Smooth muscle cell (in vitro differentiated cells): Measurements from ENCODE around the gene MANBA. TPM values are rescaled to one million over a fixed set of nuclear protein-coding genes. Genes with fewer than 3 reads are reported as not detected.

Experiments used
- DNase-seq: peaks from one replicate; lab custom pipeline; 2025; ENCODE audit not compliant: unreplicated experiment; lab: John Stamatoyannopoulos, UW
- H2AFZ ChIP-seq: fragments of 200-600 bp; sonication (generic); 2 replicates; pipeline ENCODE4 v1.6.0; 2016; ENCODE audit warnings: antibody characterized with exemption, low read depth, mild to moderate bottlenecking
- H3F3A ChIP-seq: fragments of 200-600 bp; sonication (generic); 2 replicates; pipeline ENCODE4 v1.6.0; 2017; ENCODE audit warnings: antibody characterized with exemption, low read depth
- H3K27ac ChIP-seq: fragments of 200-600 bp; sonication (generic); 2 replicates; pipeline ENCODE4 v1.5.1; 2016; ENCODE audit warnings: low read depth, mild to moderate bottlenecking
- H3K27me3 ChIP-seq: fragments of 200-600 bp; sonication (generic); 2 replicates; pipeline ENCODE4 v1.6.1; 2016; ENCODE audit warnings: low read depth, mild to moderate bottlenecking
- H3K36me3 ChIP-seq: fragments of 200-600 bp; sonication (generic); 2 replicates; pipeline ENCODE4 v1.5.1; 2016; ENCODE audit warnings: low read depth
- H3K4me1 ChIP-seq: fragments of 200-600 bp; sonication (generic); 2 replicates; pipeline ENCODE4 v1.5.1; 2016; ENCODE audit warnings: low read depth
- H3K4me2 ChIP-seq: fragments of 200-600 bp; sonication (generic); 2 replicates; pipeline ENCODE4 v1.6.0; 2016; ENCODE audit warnings: mild to moderate bottlenecking
- H3K4me3 ChIP-seq: fragments of 200-600 bp; sonication (generic); 2 replicates; pipeline ENCODE4 v1.5.1; 2016; ENCODE audit warnings: mild to moderate bottlenecking
- H3K79me2 ChIP-seq: fragments of 200-600 bp; sonication (generic); 2 replicates; pipeline ENCODE4 v1.6.0; 2016; ENCODE audit warnings: low read depth, mild to moderate bottlenecking
- H3K9ac ChIP-seq: fragments of 200-600 bp; sonication (generic); 2 replicates; pipeline ENCODE4 v1.6.0; 2016; ENCODE audit warnings: low read depth
- H3K9me3 ChIP-seq: fragments of 200-600 bp; sonication (generic); replicated peaks from 2 replicates; pipeline ENCODE4 v1.5.1; 2016; ENCODE audit warnings: low read depth
- H4K20me1 ChIP-seq: fragments of 200-600 bp; sonication (generic); 2 replicates; pipeline ENCODE4 v1.6.0; 2016; ENCODE audit warnings: low read depth
- CTCF ChIP-seq: fragments of 200-600 bp; sonication (generic); IDR thresholded peaks from 2 replicates; pipeline ENCODE4 v1.5.1; 2017; ENCODE audit warnings: borderline replicate concordance, mild to moderate bottlenecking, antibody characterized with exemption; ENCODE audit not compliant: insufficient read depth, poor library complexity, severe bottlenecking
- WGBS: methylation state at CpG from one replicate; pipeline ENCODE4 v1.1.7; 2016; ENCODE audit warnings: low lambda C conversion rate; 5-methylcytosine and 5-hydroxymethylcytosine counted together
- polyA plus RNA-seq: library from polyadenylated mRNA; unstranded; fragments of >200 nt; fragmentation: Nextera tagmentation; extraction: Ambion mirVana; gene quantifications from 2 replicates; pipeline ENCODE4 v1.2.1, GENCODE V29; 2016
- total RNA-seq: library from RNA; depleted of rRNA; stranded (reverse); fragments of >200 nt; gene quantifications from 2 replicates; pipeline ENCODE4 v1.2.3, GENCODE V29; 2014

MANBA gene
- total and polyA plus RNA-seq, 2 experiments from 2014 or later, result 58.1 to 99.9 TPM

GRCh38 chr4:102807345-102807744 is 46.6 kb upstream of the MANBA start:
- Histone ChIP-seq H3K4me2 (no peak overlapping the region), H3K9ac (no peak overlapping the region), H3K27ac (peak overlapping the region; percentile 40), H3K36me3 (peaks cover 24% of the 10 kb centered on the region), H3K9me3 (no peaks in the 10 kb centered on the region), H2AFZ (no peak overlapping the region), H3K79me2 (peaks cover 100% of the 10 kb centered on the region), H3F3A (peaks cover 28% of the 10 kb centered on the region), H3K4me3 (no peak overlapping the region), H3K4me1 (peaks cover 17% of the 10 kb centered on the region), H3K27me3 (no peaks in the 10 kb centered on the region), H4K20me1 (peaks cover 100% of the 10 kb centered on the region)
- 75% methylated on average over 1 of the region's 1 CpG for WGBS
- DNase-seq, result no peak
- TF ChIP-seq CTCF, result no peak

GRCh38 chr4:102799816-102800215 is 39.0 kb upstream of the MANBA start:
- no peak overlapping the region for H3K9ac ChIP-seq
- H3K4me2 ChIP-seq, result no peak overlapping the region
- no peaks in the 10 kb centered on the region for H3K4me1 ChIP-seq
- peaks cover 46% of the 10 kb centered on the region for H3K36me3 ChIP-seq
- 100% methylated on average over 2 of the region's 2 CpGs for WGBS
- TF ChIP-seq CTCF, result no peak
- H3K4me3 ChIP-seq, result no peak overlapping the region
- H3K27ac ChIP-seq, result peak overlapping the region; percentile 50
- no peaks in the 10 kb centered on the region for H3K9me3 ChIP-seq
- H3K27me3 ChIP-seq, result no peaks in the 10 kb centered on the region
- H3F3A ChIP-seq, result peaks cover 48% of the 10 kb centered on the region
- H2AFZ ChIP-seq, result no peak overlapping the region
- peaks cover 98% of the 10 kb centered on the region for H4K20me1 ChIP-seq
- H3K79me2 ChIP-seq, result peaks cover 89% of the 10 kb centered on the region
- DNase-seq, result no peak

GRCh38 chr4:102794999-102795398 is 34.2 kb upstream of the MANBA start:
- Histone ChIP-seq H3K79me2 (peaks cover 47% of the 10 kb centered on the region), H3K27ac (peak overlapping the region; percentile 0), H3K4me1 (no peaks in the 10 kb centered on the region), H3K27me3 (no peaks in the 10 kb centered on the region), H3K4me3 (no peak overlapping the region), H4K20me1 (peaks cover 67% of the 10 kb centered on the region), H3K36me3 (peaks cover 22% of the 10 kb centered on the region), H3K9ac (no peak overlapping the region), H3K4me2 (no peak overlapping the region), H3F3A (peaks cover 46% of the 10 kb centered on the region), H3K9me3 (no peaks in the 10 kb centered on the region), H2AFZ (no peak overlapping the region)
- 97% methylated on average over 2 of the region's 2 CpGs for WGBS
- no peak for DNase-seq
- no peak for TF ChIP-seq CTCF

GRCh38 chr4:102792361-102792936 is 31.7 kb upstream of the MANBA start:
- Histone ChIP-seq H3K4me3 (no peak overlapping the region), H3F3A (peaks cover 30% of the 10 kb centered on the region), H3K4me2 (no peak overlapping the region), H3K79me2 (peaks cover 23% of the 10 kb centered on the region), H2AFZ (no peak overlapping the region), H4K20me1 (peaks cover 43% of the 10 kb centered on the region), H3K9ac (no peak overlapping the region), H3K9me3 (no peaks in the 10 kb centered on the region), H3K4me1 (no peaks in the 10 kb centered on the region), H3K27me3 (no peaks in the 10 kb centered on the region), H3K36me3 (peaks cover 12% of the 10 kb centered on the region), H3K27ac (no peak overlapping the region)
- DNase-seq, result no peak
- 90% methylated on average over 2 of the region's 2 CpGs for WGBS
- TF ChIP-seq CTCF, result no peak
